Gastrocnemius medialis (tissue), 4 donors: Measurements from ENCODE around the gene PBX3. TPM values are rescaled to one million over a fixed set of nuclear protein-coding genes. Genes with fewer than 3 reads are reported as not detected.

Experiments
- ATAC-seq, 2 donors: fragments of 150-250 bp; one replicate each; pipeline ENCODE4 v1.9.1; 2016
- DNase-seq, 2 donors: peaks; one replicate each; pipeline ENCODE4 v3.0.0-alpha.2; 2019
- H3K27ac ChIP-seq, 4 donors: fragments of 200-600 bp; sonication (generic); 1 replicate in 1 of 4; 2 replicates in 3 of 4; pipeline ENCODE4 v1.5.1; 2016 to 2018; ENCODE audit warnings: mild to moderate bottlenecking in 2 of 4, moderate library complexity in 1 of 4
- H3K27me3 ChIP-seq, 3 donors: fragments of 200-600 bp; sonication (generic) in 2 of 3; 1 replicate in 1 of 3; 2 replicates in 2 of 3; pipeline versions ENCODE4 v1.5.1 to v1.6.0; 2016 to 2019; ENCODE audit warnings: mild to moderate bottlenecking in 1 of 3, moderate library complexity in 1 of 3
- H3K36me3 ChIP-seq, 2 donors: fragments of 200-600 bp; sonication (generic) in 1 of 2; one replicate each; pipeline ENCODE4 v1.5.1; 2017 to 2018
- H3K4me1 ChIP-seq, 2 donors: fragments of 200-600 bp; sonication (generic) in 1 of 2; one replicate each; pipeline ENCODE4 v1.5.1; 2016 to 2017; ENCODE audit warnings: mild to moderate bottlenecking in 2 of 2
- H3K4me3 ChIP-seq, 4 donors: fragments of 200-600 bp; sonication (generic) in 3 of 4; 1 replicate in 1 of 4; 2 replicates in 3 of 4; pipeline ENCODE4 v1.5.1; 2016 to 2019; ENCODE audit warnings: mild to moderate bottlenecking in 2 of 4
- H3K9me3 ChIP-seq, 3 donors: fragments of 200-600 bp; sonication (generic) in 2 of 3; 1 replicate in 1 of 3; 2 replicates in 2 of 3; pipeline ENCODE4 v1.5.1; 2016 to 2019
- POLR2A ChIP-seq, 2 donors: fragments of 450-650 bp; IDR thresholded peaks; one replicate each; pipeline ENCODE4 v1.6.1; 2017; ENCODE audit warnings: antibody characterized with exemption in 2 of 2, mild to moderate bottlenecking in 2 of 2, moderate library complexity in 2 of 2
- in situ Hi-C, 4 donors: fragments of 200-750 bp; cut with MboI; loops; one replicate each; pipeline versions ENCODE4 v1.15.0 to v1.8.0; 2017; ENCODE audit warnings: low sequenced_read_pairs in 4 of 4
- intact Hi-C: fragments of 100-400 bp; cut with DNase I; formaldehyde crosslinking; loops from one replicate; pipeline ENCODE4 v1.15.1; 2023; ENCODE audit warnings: low total_unique reads
- total RNA-seq, 4 donors: library from RNA; depleted of rRNA; stranded (reverse); fragments of >200 nt; gene quantifications; one replicate each; pipeline versions ENCODE4 v1.1.0 to v1.2.3, GENCODE V29; 2016
- TF ChIP-seq, protein P1 (sequence below), 5 experiments: fragments of 450-650 bp in 3 of 5; fragments of 200-600 bp in 2 of 5; sonication (generic) in 2 of 5; IDR thresholded peaks in 4 of 5; conservative IDR thresholded peaks in 1 of 5; 1 replicate in 4 of 5; 2 replicates in 1 of 5; pipeline ENCODE4 v1.5.1; 2016 to 2019; ENCODE audit warnings: antibody characterized with exemption in 5 of 5, mild to moderate bottlenecking in 3 of 5, moderate library complexity in 3 of 5

The PBX3 gene
- total RNA-seq, 4 donors from 2014 or later = 6.6 to 31.0 (median 9.6) TPM

DNA sequence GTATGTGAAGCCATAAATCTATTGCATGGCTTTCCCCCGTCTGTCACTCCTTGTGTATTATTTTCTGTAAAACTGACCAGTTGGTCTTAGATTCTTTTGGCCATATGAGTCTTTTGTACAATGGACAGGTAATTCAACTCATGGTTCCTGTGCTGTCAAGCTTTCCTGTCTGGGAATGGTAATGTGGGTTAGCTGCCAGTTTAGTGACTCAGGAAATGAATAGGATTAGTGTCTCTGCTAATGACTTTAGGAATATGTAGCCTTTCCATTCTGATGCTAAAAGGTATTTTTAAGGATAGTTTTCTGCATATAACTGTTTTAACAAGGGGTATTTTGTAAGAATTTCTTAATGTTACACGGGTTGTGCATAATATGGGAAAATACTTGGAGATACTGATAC lies 182.7 kb downstream of the PBX3 start:
- no peak for DNase-seq
- in situ Hi-C loops (no loop called here), intact Hi-C loops (no loop called here)
- no peak for ATAC-seq
- Histone ChIP-seq H3K9me3 (no peaks in the 10 kb centered on the region), H3K27me3 (no peaks in the 10 kb centered on the region), H3K36me3 (no peaks in the 10 kb centered on the region), H3K27ac (no peak overlapping the region), H3K4me3 (no peak overlapping the region), H3K4me1 (no peaks in the 10 kb centered on the region)
- TF ChIP-seq, protein P1, sequence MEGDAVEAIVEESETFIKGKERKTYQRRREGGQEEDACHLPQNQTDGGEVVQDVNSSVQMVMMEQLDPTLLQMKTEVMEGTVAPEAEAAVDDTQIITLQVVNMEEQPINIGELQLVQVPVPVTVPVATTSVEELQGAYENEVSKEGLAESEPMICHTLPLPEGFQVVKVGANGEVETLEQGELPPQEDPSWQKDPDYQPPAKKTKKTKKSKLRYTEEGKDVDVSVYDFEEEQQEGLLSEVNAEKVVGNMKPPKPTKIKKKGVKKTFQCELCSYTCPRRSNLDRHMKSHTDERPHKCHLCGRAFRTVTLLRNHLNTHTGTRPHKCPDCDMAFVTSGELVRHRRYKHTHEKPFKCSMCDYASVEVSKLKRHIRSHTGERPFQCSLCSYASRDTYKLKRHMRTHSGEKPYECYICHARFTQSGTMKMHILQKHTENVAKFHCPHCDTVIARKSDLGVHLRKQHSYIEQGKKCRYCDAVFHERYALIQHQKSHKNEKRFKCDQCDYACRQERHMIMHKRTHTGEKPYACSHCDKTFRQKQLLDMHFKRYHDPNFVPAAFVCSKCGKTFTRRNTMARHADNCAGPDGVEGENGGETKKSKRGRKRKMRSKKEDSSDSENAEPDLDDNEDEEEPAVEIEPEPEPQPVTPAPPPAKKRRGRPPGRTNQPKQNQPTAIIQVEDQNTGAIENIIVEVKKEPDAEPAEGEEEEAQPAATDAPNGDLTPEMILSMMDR (IDR thresholded peaks at IDR 0.05 in 4 of 5, conservative IDR thresholded peaks at IDR 0.05 in 1 of 5) = no peak
- no peak for TF ChIP-seq POLR2A (IDR thresholded peaks at IDR 0.05)

DNA sequence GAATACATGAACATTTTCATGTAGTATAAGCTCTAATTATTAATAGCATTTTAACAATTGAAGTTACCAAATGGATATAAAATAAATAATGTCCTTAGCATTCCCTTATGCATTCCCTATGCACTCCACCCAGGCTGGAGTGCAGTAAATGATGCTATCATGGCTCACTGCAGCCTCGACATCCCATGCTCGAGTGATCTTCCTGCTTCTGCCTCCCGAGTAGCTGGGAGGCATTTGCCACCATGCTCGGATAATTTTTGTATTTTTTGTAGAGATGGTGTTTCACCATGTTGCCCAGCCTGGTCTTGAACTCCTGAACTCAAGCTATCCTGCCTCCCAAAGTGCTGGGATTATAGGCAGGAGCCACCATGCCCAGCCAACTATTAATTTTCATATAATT lies 184.0 kb downstream of the PBX3 start:
- Histone ChIP-seq H3K4me3 (no peak overlapping the region), H3K27me3 (no peaks in the 10 kb centered on the region), H3K36me3 (no peaks in the 10 kb centered on the region), H3K9me3 (no peaks in the 10 kb centered on the region), H3K27ac (no peak overlapping the region), H3K4me1 (no peaks in the 10 kb centered on the region)
- no peak for ATAC-seq
- no peak for DNase-seq
- intact Hi-C loops (no loop called here), in situ Hi-C loops (no loop called here)
- TF ChIP-seq, protein P1 (IDR thresholded peaks at IDR 0.05 in 4 of 5, conservative IDR thresholded peaks at IDR 0.05 in 1 of 5) = no peak
- no peak for TF ChIP-seq POLR2A (IDR thresholded peaks at IDR 0.05)

DNA sequence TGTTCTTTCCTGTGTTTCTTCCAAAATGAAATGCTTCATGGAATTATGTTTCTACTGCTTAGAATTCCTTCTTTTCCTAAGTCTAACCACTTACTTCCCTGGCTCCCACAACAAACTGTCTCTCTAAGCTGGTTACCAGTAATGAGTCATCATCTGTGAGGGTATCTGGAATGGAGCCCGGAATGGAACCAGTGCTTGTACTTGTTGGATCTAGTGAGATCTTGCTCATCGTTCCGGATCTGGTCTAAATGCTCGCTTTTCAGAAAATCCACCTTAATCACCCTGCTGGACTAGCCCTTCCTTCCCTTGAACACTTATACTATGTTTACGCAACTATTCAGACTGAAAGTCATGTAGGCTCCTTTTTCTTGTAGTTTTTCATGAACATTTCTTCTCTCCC lies 184.8 kb downstream of the PBX3 start:
- H3K4me3 ChIP-seq = no peak overlapping the region
- no peaks in the 10 kb centered on the region for H3K9me3 ChIP-seq
- no peak for TF ChIP-seq POLR2A (IDR thresholded peaks at IDR 0.05)
- TF ChIP-seq, protein P1 (IDR thresholded peaks at IDR 0.05 in 4 of 5, conservative IDR thresholded peaks at IDR 0.05 in 1 of 5) = no peak
- no peak overlapping the region for H3K27ac ChIP-seq
- no peak for DNase-seq
- intact Hi-C loops = no loop called here
- no peaks in the 10 kb centered on the region for H3K4me1 ChIP-seq
- no peaks in the 10 kb centered on the region for H3K27me3 ChIP-seq
- no peaks in the 10 kb centered on the region for H3K36me3 ChIP-seq
- in situ Hi-C loops = no loop called here
- no peak for ATAC-seq

DNA sequence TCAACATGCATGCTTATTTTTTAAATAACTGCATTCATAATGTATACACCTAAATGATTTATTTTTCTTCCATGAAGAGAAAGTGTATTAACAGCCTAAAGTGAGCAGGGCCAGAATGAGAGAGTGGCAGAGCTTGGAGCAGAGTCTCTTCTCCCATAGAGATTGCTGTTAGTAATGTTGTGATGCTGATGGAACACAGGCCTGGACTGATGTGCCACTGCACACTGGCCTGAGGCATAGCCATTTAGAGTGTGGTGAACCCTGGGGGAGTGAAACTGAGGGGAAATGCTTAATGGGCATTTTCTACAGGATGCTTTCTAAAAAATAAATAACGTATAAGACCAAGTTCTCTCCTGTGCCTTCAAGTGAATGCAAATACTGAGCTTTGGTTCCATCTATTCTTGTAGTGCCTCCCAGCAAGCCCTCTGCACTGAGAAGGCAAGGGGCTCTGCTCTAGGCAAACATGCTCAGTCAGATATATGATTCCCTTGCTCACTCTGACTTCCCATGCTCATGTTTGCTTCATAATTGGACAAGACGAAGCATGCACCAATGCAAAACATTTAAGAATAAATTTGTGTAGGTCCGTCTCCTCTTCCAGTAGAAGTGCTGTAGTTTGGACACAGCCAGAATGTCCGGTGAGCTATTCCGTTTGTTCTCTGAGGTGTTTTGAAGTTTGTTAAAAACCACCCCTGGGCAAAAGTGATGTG lies 185.7 kb downstream of the PBX3 start:
- H3K27me3 ChIP-seq = no peaks in the 10 kb centered on the region
- ATAC-seq (no peak), DNase-seq (no peak)
- H3K27ac ChIP-seq = no peak overlapping the region
- intact Hi-C loops (no loop called here), in situ Hi-C loops (no loop called here)
- H3K36me3 ChIP-seq = no peaks in the 10 kb centered on the region
- H3K4me1 ChIP-seq = no peaks in the 10 kb centered on the region
- TF ChIP-seq, protein P1 (IDR thresholded peaks at IDR 0.05 in 4 of 5, conservative IDR thresholded peaks at IDR 0.05 in 1 of 5) = no peak
- no peak for TF ChIP-seq POLR2A (IDR thresholded peaks at IDR 0.05)
- no peak overlapping the region for H3K4me3 ChIP-seq
- H3K9me3 ChIP-seq = no peaks in the 10 kb centered on the region

DNA sequence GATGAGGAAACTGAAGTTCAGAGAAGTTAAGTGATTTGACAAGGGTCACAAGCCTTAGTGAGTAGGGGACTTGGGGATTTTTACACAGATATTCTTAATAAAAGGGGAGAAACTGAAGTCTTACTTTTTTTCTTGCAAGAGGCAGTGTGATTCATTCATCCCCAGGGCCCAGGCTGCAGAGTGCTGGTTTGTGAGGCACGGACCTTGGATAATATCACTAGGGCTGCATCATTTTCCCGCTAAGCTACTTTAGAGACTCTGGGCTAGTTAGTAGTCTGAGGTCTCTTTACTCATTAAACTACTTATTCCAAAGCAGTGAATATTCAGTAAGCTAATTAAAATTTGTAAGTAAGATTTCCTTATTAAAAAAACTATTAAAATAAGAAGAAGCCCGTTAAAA lies 195.0 kb downstream of the PBX3 start:
- no peaks in the 10 kb centered on the region for H3K9me3 ChIP-seq
- H3K27me3 ChIP-seq = no peaks in the 10 kb centered on the region
- TF ChIP-seq POLR2A (IDR thresholded peaks at IDR 0.05) = no peak
- TF ChIP-seq, protein P1 (IDR thresholded peaks at IDR 0.05 in 4 of 5, conservative IDR thresholded peaks at IDR 0.05 in 1 of 5) = no peak
- H3K4me1 ChIP-seq = no peaks in the 10 kb centered on the region
- H3K4me3 ChIP-seq = no peak overlapping the region
- no peaks in the 10 kb centered on the region for H3K36me3 ChIP-seq
- in situ Hi-C loops = no loop called here
- no peak overlapping the region for H3K27ac ChIP-seq
- intact Hi-C loops = no loop called here
- no peak for DNase-seq
- ATAC-seq = no peak
